ENCODE measurements around the gene BCR. TPM values are rescaled to one million over a fixed set of nuclear protein-coding genes. Genes with fewer than 3 reads are reported as not detected.
"Not testable (repeated sequence)": the region's sequence is repeated elsewhere in the genome, so short reads cannot be mapped to it uniquely, and the experiment has no call there.

Gene BCR
- total and polyA plus RNA-seq, 2 donors: 17.9 to 22.8 TPM

DNA sequence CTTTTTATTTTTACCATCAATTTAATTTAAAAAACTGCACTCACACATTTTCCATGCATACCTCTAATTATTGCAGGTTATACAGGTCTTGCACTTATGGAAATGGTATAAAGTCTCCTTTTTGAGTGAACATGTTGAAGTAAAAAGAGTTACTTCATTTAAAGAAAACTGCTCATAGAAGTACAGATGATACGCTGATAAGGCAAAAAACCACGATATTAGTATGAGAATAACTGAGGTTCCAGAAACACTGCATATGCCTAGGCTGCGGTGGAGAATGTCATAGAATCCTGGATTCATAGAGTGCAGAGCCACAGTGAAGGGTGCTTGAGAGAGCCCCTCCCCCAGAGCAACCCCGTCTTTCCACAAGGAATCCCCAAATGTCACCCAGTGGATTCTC is 175.8 kb downstream of the BCR start:
- no peaks in the 10 kb centered on the region for H3K9me3 ChIP-seq (ENCODE audit: control insufficient read depth in 2 of 2, insufficient read depth in 1 of 2, low read length in 1 of 2)

DNA sequence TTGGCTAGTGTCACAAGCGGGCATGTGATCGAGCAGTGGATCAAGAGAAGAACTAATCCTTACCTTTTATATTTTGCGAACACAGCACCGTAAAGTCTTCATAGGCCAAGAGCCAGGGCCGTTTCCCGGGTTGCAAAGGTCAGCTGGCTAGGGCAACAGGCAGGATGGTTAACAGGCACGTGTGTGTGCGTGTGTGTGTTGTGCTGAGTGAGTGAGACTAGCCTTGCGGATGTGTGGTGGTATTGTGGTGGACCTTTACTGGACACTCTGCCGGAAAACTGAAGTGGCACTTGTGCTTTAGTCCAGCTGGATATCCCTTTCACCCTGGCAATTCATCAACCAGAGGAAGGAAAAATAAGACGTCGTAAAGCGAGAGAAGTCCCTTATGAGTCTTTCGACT is 176.7 kb downstream of the BCR start:
- Histone ChIP-seq H3K4me1 (ENCODE audit: control insufficient read depth in 2 of 2, insufficient read depth in 2 of 2, low read length in 2 of 2) (no peaks in the 10 kb centered on the region), H3K36me3 (ENCODE audit: control insufficient read depth in 2 of 2, insufficient read depth in 2 of 2, low read length in 1 of 2) (no peaks in the 10 kb centered on the region), H3K27ac (ENCODE audit: low read depth in 1 of 2, low read length in 1 of 2) (no peak overlapping the region), H3K9me3 (ENCODE audit: control insufficient read depth in 2 of 2, insufficient read depth in 1 of 2, low read length in 1 of 2) (no peaks in the 10 kb centered on the region), H3K27me3 (ENCODE audit: control insufficient read depth in 2 of 2, insufficient read depth in 1 of 2, low read length in 1 of 2) (no peaks in the 10 kb centered on the region), H3K4me3 (ENCODE audit: low read length in 2 of 2) (no peak overlapping the region)
- WGBS: 86% methylated on average over 14 of the region's 14 CpGs
- no peak for DNase-seq (ENCODE audit: low read depth in 6 of 9, low spot score in 9 of 9)

More for the DNA sequence above, 175.8 kb downstream of the BCR start:
- no peak for DNase-seq (ENCODE audit: low read depth in 6 of 9, low spot score in 9 of 9)
- H3K4me3 ChIP-seq (ENCODE audit: low read length in 2 of 2): no peak overlapping the region
- no peaks in the 10 kb centered on the region for H3K4me1 ChIP-seq (ENCODE audit: control insufficient read depth in 2 of 2, insufficient read depth in 2 of 2, low read length in 2 of 2)
- H3K27ac ChIP-seq (ENCODE audit: low read depth in 1 of 2, low read length in 1 of 2): no peak overlapping the region
- H3K27me3 ChIP-seq (ENCODE audit: control insufficient read depth in 2 of 2, insufficient read depth in 1 of 2, low read length in 1 of 2): no peaks in the 10 kb centered on the region
- no peaks in the 10 kb centered on the region for H3K36me3 ChIP-seq (ENCODE audit: control insufficient read depth in 2 of 2, insufficient read depth in 2 of 2, low read length in 1 of 2)
- WGBS: 82% methylated on average over 4 of the region's 4 CpGs

DNA sequence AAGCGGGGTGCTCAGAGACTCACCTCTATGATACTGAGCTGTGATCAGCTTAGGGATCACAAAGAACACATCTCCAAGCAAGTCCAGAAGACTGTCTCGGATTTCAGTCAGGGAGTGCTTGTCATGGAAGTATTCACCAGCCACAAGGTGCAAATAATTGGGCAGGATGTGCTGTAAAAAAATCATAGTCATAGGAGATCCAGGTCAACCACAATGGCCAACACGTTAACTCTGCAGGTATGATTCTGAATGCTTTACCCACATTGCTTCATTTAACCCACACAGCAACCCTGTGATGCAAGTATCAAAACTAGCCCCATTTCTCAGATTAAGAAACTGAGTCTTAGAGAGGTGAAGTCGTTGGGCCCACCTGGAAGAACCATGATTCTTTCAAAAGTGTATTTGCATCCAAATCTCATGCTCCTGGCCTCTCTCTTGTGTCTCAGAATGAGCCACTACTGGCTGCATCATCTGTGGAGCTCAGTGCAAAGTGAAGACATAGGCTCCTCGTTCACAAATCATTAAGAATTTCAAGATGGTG is 179.3 kb downstream of the BCR start:
- Histone ChIP-seq H3K4me3 (ENCODE audit: low read length in 2 of 2) (no peak overlapping the region), H3K4me1 (ENCODE audit: control insufficient read depth in 2 of 2, insufficient read depth in 2 of 2, low read length in 2 of 2) (no peaks in the 10 kb centered on the region), H3K27me3 (ENCODE audit: control insufficient read depth in 2 of 2, insufficient read depth in 1 of 2, low read length in 1 of 2) (no peaks in the 10 kb centered on the region), H3K36me3 (ENCODE audit: control insufficient read depth in 2 of 2, insufficient read depth in 2 of 2, low read length in 1 of 2) (no peaks in the 10 kb centered on the region), H3K9me3 (ENCODE audit: control insufficient read depth in 2 of 2, insufficient read depth in 1 of 2, low read length in 1 of 2) (no peaks in the 10 kb centered on the region), H3K27ac (ENCODE audit: low read depth in 1 of 2, low read length in 1 of 2) (no peak overlapping the region)
- DNase-seq (ENCODE audit: low read depth in 6 of 9, low spot score in 9 of 9): no peak
- WGBS: 81% methylated on average over 5 of the region's 5 CpGs

GRCh38 chr22:23361676-23362075 is 181.4 kb downstream of the BCR start:
- Histone ChIP-seq H3K36me3 (ENCODE audit: control insufficient read depth in 2 of 2, insufficient read depth in 2 of 2, low read length in 1 of 2) (no peaks in the 10 kb centered on the region), H3K27ac (ENCODE audit: low read depth in 1 of 2, low read length in 1 of 2) (no peak overlapping the region), H3K27me3 (ENCODE audit: control insufficient read depth in 2 of 2, insufficient read depth in 1 of 2, low read length in 1 of 2) (no peaks in the 10 kb centered on the region), H3K4me3 (ENCODE audit: low read length in 2 of 2) (no peak overlapping the region), H3K4me1 (ENCODE audit: control insufficient read depth in 2 of 2, insufficient read depth in 2 of 2, low read length in 2 of 2) (no peaks in the 10 kb centered on the region), H3K9me3 (ENCODE audit: control insufficient read depth in 2 of 2, insufficient read depth in 1 of 2, low read length in 1 of 2) (no peaks in the 10 kb centered on the region)
- no peak for DNase-seq (ENCODE audit: low read depth in 6 of 9, low spot score in 9 of 9)

GRCh38 chr22:23363683-23364082 is 183.4 kb downstream of the BCR start:
- Histone ChIP-seq H3K4me3 (ENCODE audit: low read length in 2 of 2) (no peak overlapping the region), H3K4me1 (ENCODE audit: control insufficient read depth in 2 of 2, insufficient read depth in 2 of 2, low read length in 2 of 2) (no peaks in the 10 kb centered on the region), H3K27me3 (ENCODE audit: control insufficient read depth in 2 of 2, insufficient read depth in 1 of 2, low read length in 1 of 2) (peaks cover 0 to 2% of the 10 kb centered on the region in 2 donors), H3K36me3 (ENCODE audit: control insufficient read depth in 2 of 2, insufficient read depth in 2 of 2, low read length in 1 of 2) (no peaks in the 10 kb centered on the region), H3K27ac (ENCODE audit: low read depth in 1 of 2, low read length in 1 of 2) (no peak overlapping the region), H3K9me3 (ENCODE audit: control insufficient read depth in 2 of 2, insufficient read depth in 1 of 2, low read length in 1 of 2) (no peaks in the 10 kb centered on the region)
- 84% methylated on average over 3 of the region's 3 CpGs for WGBS
- no peak for DNase-seq (ENCODE audit: low read depth in 6 of 9, low spot score in 9 of 9)

GRCh38 chr22:23364389-23364788 is 184.1 kb downstream of the BCR start:
- Histone ChIP-seq H3K4me1 (ENCODE audit: control insufficient read depth in 2 of 2, insufficient read depth in 2 of 2, low read length in 2 of 2) (no peaks in the 10 kb centered on the region), H3K27ac (ENCODE audit: low read depth in 1 of 2, low read length in 1 of 2) (no peak overlapping the region), H3K27me3 (ENCODE audit: control insufficient read depth in 2 of 2, insufficient read depth in 1 of 2, low read length in 1 of 2) (peaks cover 0 to 9% of the 10 kb centered on the region in 2 donors), H3K9me3 (ENCODE audit: control insufficient read depth in 2 of 2, insufficient read depth in 1 of 2, low read length in 1 of 2) (no peaks in the 10 kb centered on the region), H3K4me3 (ENCODE audit: low read length in 2 of 2) (no peak overlapping the region), H3K36me3 (ENCODE audit: control insufficient read depth in 2 of 2, insufficient read depth in 2 of 2, low read length in 1 of 2) (no peaks in the 10 kb centered on the region)
- DNase-seq (ENCODE audit: low read depth in 6 of 9, low spot score in 9 of 9): no peak
- 82% methylated on average over 3 of the region's 3 CpGs for WGBS

DNA sequence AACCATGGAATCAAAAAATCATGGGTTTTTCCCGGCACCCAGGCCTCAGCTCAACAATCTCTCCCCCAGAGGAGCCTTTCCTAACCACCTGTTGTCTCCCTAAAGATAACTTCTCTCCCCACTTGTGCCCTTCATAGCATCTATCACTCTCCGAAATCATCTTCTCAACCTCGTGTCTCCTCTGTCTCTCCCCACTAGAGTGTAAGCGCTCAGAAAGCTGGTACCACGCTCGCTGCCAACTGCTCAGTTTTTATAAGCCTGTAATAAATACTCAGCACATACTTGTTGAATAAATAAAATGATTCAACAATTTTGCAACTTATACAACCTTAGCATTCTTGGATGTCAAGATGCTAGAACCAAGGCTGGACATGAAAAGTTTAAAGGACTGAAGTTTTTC is 185.2 kb downstream of the BCR start:
- Histone ChIP-seq H3K4me1 (ENCODE audit: control insufficient read depth in 2 of 2, insufficient read depth in 2 of 2, low read length in 2 of 2) (no peaks in the 10 kb centered on the region), H3K4me3 (ENCODE audit: low read length in 2 of 2) (no peak overlapping the region), H3K27ac (ENCODE audit: low read depth in 1 of 2, low read length in 1 of 2) (no peak overlapping the region), H3K36me3 (ENCODE audit: control insufficient read depth in 2 of 2, insufficient read depth in 2 of 2, low read length in 1 of 2) (no peaks in the 10 kb centered on the region), H3K27me3 (ENCODE audit: control insufficient read depth in 2 of 2, insufficient read depth in 1 of 2, low read length in 1 of 2) (peaks cover 0 to 13% of the 10 kb centered on the region in 2 donors), H3K9me3 (ENCODE audit: control insufficient read depth in 2 of 2, insufficient read depth in 1 of 2, low read length in 1 of 2) (no peaks in the 10 kb centered on the region)
- WGBS: 98% methylated on average over 6 of the region's 6 CpGs
- no peak for DNase-seq (ENCODE audit: low read depth in 6 of 9, low spot score in 9 of 9)

DNA sequence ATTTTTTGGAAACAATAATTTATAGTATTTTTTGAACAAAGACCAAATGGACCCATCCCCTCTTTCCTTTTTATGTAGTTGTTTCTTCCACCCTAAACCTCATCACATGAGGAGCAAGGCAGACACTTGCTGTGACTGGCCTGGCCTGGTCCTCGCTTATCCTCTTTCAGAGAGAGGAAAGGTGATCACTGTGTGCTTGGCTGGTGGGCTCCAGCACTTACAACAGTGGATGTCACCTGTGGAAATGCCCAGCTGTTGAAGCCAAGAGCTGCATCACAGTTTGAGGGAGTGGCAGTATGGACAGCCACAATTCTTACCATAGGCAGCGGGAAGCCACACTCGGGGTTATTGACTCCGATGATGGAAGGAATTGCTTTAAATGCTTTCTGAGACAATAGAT is 185.7 kb downstream of the BCR start:
- no peaks in the 10 kb centered on the region for H3K4me1 ChIP-seq (ENCODE audit: control insufficient read depth in 2 of 2, insufficient read depth in 2 of 2, low read length in 2 of 2)
- H3K4me3 ChIP-seq (ENCODE audit: low read length in 2 of 2): no peak overlapping the region
- H3K27me3 ChIP-seq (ENCODE audit: control insufficient read depth in 2 of 2, insufficient read depth in 1 of 2, low read length in 1 of 2): peaks cover 0 to 13% of the 10 kb centered on the region in 2 donors
- no peaks in the 10 kb centered on the region for H3K9me3 ChIP-seq (ENCODE audit: control insufficient read depth in 2 of 2, insufficient read depth in 1 of 2, low read length in 1 of 2)
- DNase-seq (ENCODE audit: low read depth in 6 of 9, low spot score in 9 of 9): no peak
- H3K27ac ChIP-seq (ENCODE audit: low read depth in 1 of 2, low read length in 1 of 2): no peak overlapping the region
- 85% methylated on average over 4 of the region's 4 CpGs for WGBS
- H3K36me3 ChIP-seq (ENCODE audit: control insufficient read depth in 2 of 2, insufficient read depth in 2 of 2, low read length in 1 of 2): no peaks in the 10 kb centered on the region

- not testable (repeated sequence) for H3K9me3 ChIP-seq (ENCODE audit: control insufficient read depth in 2 of 2, insufficient read depth in 1 of 2, low read length in 1 of 2); H3K27ac ChIP-seq (ENCODE audit: low read depth in 1 of 2, low read length in 1 of 2); H3K36me3 ChIP-seq (ENCODE audit: control insufficient read depth in 2 of 2, insufficient read depth in 2 of 2, low read length in 1 of 2); H3K4me3 ChIP-seq (ENCODE audit: low read length in 2 of 2); H3K4me1 ChIP-seq (ENCODE audit: control insufficient read depth in 2 of 2, insufficient read depth in 2 of 2, low read length in 2 of 2); DNase-seq (ENCODE audit: low read depth in 6 of 9, low spot score in 9 of 9)
- peaks cover 0 to 13% of the 10 kb centered on the region in 2 donors for H3K27me3 ChIP-seq (ENCODE audit: control insufficient read depth in 2 of 2, insufficient read depth in 1 of 2, low read length in 1 of 2)
- WGBS: 74% methylated on average over 3 of the region's 3 CpGs
These were observed 186.9 kb downstream of the BCR start for GRCh38 chr22:23367196-23367595.
